Adrenal gland (tissue), 12 donors: ENCODE measurements around the gene ASIC3. TPM values are rescaled to one million over a fixed set of nuclear protein-coding genes. Genes with fewer than 3 reads are reported as not detected.

Experiments
- DNase-seq, 7 donors: peaks; one replicate each; pipeline ENCODE4 v3.0.0-alpha.2; 2019 to 2020
- H3K27ac ChIP-seq, 5 donors: fragments of 200-600 bp; sonication (generic) in 4 of 5; 1 replicate in 3 of 5; 2 replicates in 2 of 5; pipeline versions ENCODE4 v1.5.1 to v1.8.0; 2016 to 2020; ENCODE audit warnings: mild to moderate bottlenecking in 1 of 5
- H3K27me3 ChIP-seq: fragments of 200-600 bp; 2 replicates; pipeline ENCODE4 v1.8.0; 2021
- H3K36me3 ChIP-seq, 2 donors: fragments of 200-600 bp; replicated peaks in 1 of 2; 1 replicate in 1 of 2; 2 replicates in 1 of 2; pipeline versions ENCODE4 v1.5.1 to v1.8.0; 2018 to 2022
- H3K4me1 ChIP-seq, 2 donors: fragments of 200-600 bp; replicated peaks in 1 of 2; 1 replicate in 1 of 2; 2 replicates in 1 of 2; pipeline versions ENCODE4 v1.5.1 to v1.8.0; 2018 to 2021
- H3K4me3 ChIP-seq, 4 donors: fragments of 200-600 bp; sonication (generic) in 3 of 4; one replicate each; pipeline ENCODE4 v1.5.1; 2016 to 2018
- H3K9me3 ChIP-seq, 3 donors: fragments of 200-600 bp; sonication (generic) in 1 of 3; replicated peaks in 1 of 3; 1 replicate in 2 of 3; 2 replicates in 1 of 3; pipeline versions ENCODE4 v1.5.1 to v1.8.0; 2016 to 2021
- CTCF ChIP-seq, 6 experiments: fragments of 450-650 bp in 4 of 6; fragments of 200-600 bp in 2 of 6; sonication (generic) in 1 of 6; IDR thresholded peaks; 1 replicate in 5 of 6; 2 replicates in 1 of 6; pipeline versions ENCODE4 v1.5.1 to v1.8.0; 2016 to 2021; ENCODE audit warnings: antibody characterized with exemption in 6 of 6, mild to moderate bottlenecking in 2 of 6, moderate library complexity in 1 of 6
- POLR2A ChIP-seq, 2 donors: fragments of 450-650 bp; IDR thresholded peaks; one replicate each; pipeline ENCODE4 v1.6.1; 2017; ENCODE audit warnings: antibody characterized with exemption in 2 of 2, mild to moderate bottlenecking in 2 of 2, moderate library complexity in 1 of 2
- WGBS, 4 donors: extraction: QIAGEN DNeasy Blood & Tissue Kit in 2 of 4; methylation state at CpG; one replicate each; pipeline versions ENCODE4 v1.1.5 to v1.1.7; 2013 to 2017; 5-methylcytosine and 5-hydroxymethylcytosine counted together
- intact Hi-C, 2 donors: fragments of 100-400 bp; cut with DNase I; formaldehyde crosslinking; loops; one replicate each; pipeline versions ENCODE4 v1.14.1 to v1.15.0; 2022 to 2023
- polyA plus RNA-seq, 3 donors: library from polyadenylated mRNA; stranded (reverse); fragments of 200-250 nt in 2 of 3; fragments of 350-450 nt in 1 of 3; fragmentation: Illumina TruSeq in 1 of 3; extraction: RNeasy Lipid Tissue Mini Kit (QIAGEN cat#74804) in 1 of 3; gene quantifications; one replicate each; pipeline ENCODE4 v1.2.3, GENCODE V29; 2013 to 2014
- total RNA-seq, 9 donors: library from RNA; depleted of rRNA in 4 of 9; stranded (reverse); fragments of >200 nt in 4 of 9; fragments of 120-200 nt in 1 of 9; fragmentation: NEBNext Ultra II Directional in 1 of 9; extraction: Animal tissue kit (Norgen Biotek cat#: 25700) in 1 of 9; gene quantifications; one replicate each; pipeline versions ENCODE4 v1.1.0 to v1.2.4, GENCODE V29; 2013 to 2023
- donor health status: healthy with polysubstance abuse.
- donor health status: Bipolar disorder and iron deficiency.
- donor health status: DM: yes; HTN: yes; CAD: no.
- donor health status: DM: no; HTN: no; CAD: no.
- donor health status: DM: no; HTN: no; CAD: no.
- donor health status: DM: yes; HTN: yes; CAD: no.

ASIC3 gene
- total and polyA plus RNA-seq, 12 donors, result 0.24 to 32.7 (median 1.3) TPM; not detected in 1

GRCh38 chr7:151070574-151070960 lies 22.2 kb downstream of the ASIC3 start:
- 87 to 94% (median 89%) methylated on average over 3 to 15 of the region's 15 CpGs for WGBS, 4 donors
- peaks cover 0 to 100% of the 10 kb centered on the region in 2 donors for H3K36me3 ChIP-seq

GRCh38 chr7:151071032-151071866 lies 22.9 kb downstream of the ASIC3 start:
- no peak for TF ChIP-seq POLR2A (IDR thresholded peaks at IDR 0.05)
- no peak for TF ChIP-seq CTCF (IDR thresholded peaks at IDR 0.05)
- no peak overlapping the region for H3K27ac ChIP-seq
- no peaks in the 10 kb centered on the region for H3K4me1 ChIP-seq
- intact Hi-C loops, result no loop called here
- no peak overlapping the region for H3K4me3 ChIP-seq
- H3K27me3 ChIP-seq, result no peaks in the 10 kb centered on the region
- 92 to 97% (median 95%) methylated on average over 20 to 39 of the region's 39 CpGs for WGBS, 4 donors
- peaks cover 0 to 93% of the 10 kb centered on the region in 2 donors for H3K36me3 ChIP-seq
- no peak for DNase-seq
- H3K9me3 ChIP-seq, result no peaks in the 10 kb centered on the region

More at GRCh38 chr7:151070574-151070960, 22.2 kb downstream of the ASIC3 start:
- no peaks in the 10 kb centered on the region for H3K9me3 ChIP-seq
- no peak overlapping the region for H3K27ac ChIP-seq
- no peak for TF ChIP-seq POLR2A (IDR thresholded peaks at IDR 0.05)
- TF ChIP-seq CTCF (IDR thresholded peaks at IDR 0.05), result no peak
- no peak overlapping the region for H3K4me3 ChIP-seq
- no peak for DNase-seq
- H3K4me1 ChIP-seq, result no peaks in the 10 kb centered on the region
- no peaks in the 10 kb centered on the region for H3K27me3 ChIP-seq
- intact Hi-C loops, result no loop called here

- TF ChIP-seq CTCF (IDR thresholded peaks at IDR 0.05), result no peak
- no peak for TF ChIP-seq POLR2A (IDR thresholded peaks at IDR 0.05)
- no peak overlapping the region for H3K27ac ChIP-seq
- H3K9me3 ChIP-seq, result no peaks in the 10 kb centered on the region
- no peak overlapping the region for H3K4me3 ChIP-seq
- no peak for DNase-seq
- H3K4me1 ChIP-seq, result peaks cover 0 to 16% of the 10 kb centered on the region in 2 donors
- no peaks in the 10 kb centered on the region for H3K27me3 ChIP-seq
- WGBS, 4 donors, result 90 to 93% (median 91%) methylated on average over 2 to 17 of the region's 17 CpGs
- H3K36me3 ChIP-seq, result peaks cover 0 to 66% of the 10 kb centered on the region in 2 donors
- intact Hi-C loops, result no loop called here
Measured at GRCh38 chr7:151073990-151074389, 25.7 kb downstream of the ASIC3 start.

DNA sequence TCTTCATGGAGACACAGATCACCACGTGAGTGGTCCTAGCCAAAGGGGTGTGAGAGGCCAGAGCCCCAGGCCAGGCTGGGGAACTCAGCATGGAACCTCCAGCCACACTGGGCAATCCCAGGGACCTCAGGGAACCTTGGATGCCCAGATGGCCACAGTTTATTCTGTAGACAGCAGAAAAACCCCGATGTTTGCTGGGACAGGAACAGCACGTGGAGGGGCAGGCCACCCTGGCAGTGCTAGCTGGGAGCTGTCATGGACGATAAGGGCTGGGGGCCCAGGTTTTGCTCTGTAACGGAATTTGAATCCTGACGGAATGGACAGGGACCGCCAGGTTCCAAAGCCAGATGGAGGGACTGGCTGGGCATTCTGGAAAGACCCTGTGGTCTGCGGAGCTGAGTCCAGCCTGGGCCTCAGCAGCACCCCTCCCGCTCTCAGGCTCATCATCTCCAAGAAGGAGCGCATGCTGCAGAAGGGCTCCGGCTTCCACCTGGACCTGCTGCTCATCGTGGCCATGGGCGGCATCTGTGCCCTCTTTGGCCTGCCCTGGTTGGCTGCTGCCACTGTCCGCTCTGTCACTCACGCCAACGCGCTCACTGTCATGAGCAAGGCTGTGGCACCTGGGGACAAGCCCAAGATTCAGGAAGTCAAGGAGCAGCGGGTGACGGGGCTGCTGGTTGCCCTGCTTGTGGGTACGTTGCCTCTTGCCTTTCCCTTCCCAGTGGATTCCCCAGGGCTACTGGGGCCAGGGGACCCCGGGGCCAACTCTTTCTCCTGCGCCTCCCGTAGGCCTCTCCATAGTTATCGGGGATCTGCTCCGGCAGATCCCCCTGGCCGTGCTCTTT lies 26.7 kb downstream of the ASIC3 start:
- H3K9me3 ChIP-seq, result no peaks in the 10 kb centered on the region
- no peaks in the 10 kb centered on the region for H3K27me3 ChIP-seq
- peaks cover 10 to 26% of the 10 kb centered on the region in 2 donors for H3K4me1 ChIP-seq
- no peak for DNase-seq
- WGBS, 4 donors, result 92 to 93% (median 93%) methylated on average over 14 to 26 of the region's 26 CpGs
- intact Hi-C loops, result no loop called here
- H3K4me3 ChIP-seq, result no peak overlapping the region
- H3K36me3 ChIP-seq, result peaks cover 0 to 55% of the 10 kb centered on the region in 2 donors
- TF ChIP-seq POLR2A (IDR thresholded peaks at IDR 0.05) (no peak), CTCF (IDR thresholded peaks at IDR 0.05) (no peak)
- no peak overlapping the region for H3K27ac ChIP-seq
